KMS-11 (cell line): ENCODE results near the gene ZMYM1.

Experiments used
- H2AFZ ChIP-seq: fragments of 200-600 bp; sonication (generic); 2 replicates; pipeline ENCODE4 v1.6.1; 2016; ENCODE audit warnings: antibody characterized with exemption, mixed run types, low read depth
- H3K27ac ChIP-seq: fragments of 200-600 bp; sonication (generic); 2 replicates; pipeline ENCODE4 v1.6.1; 2016; ENCODE audit warnings: mild to moderate bottlenecking, mixed run types
- H3K27me3 ChIP-seq: fragments of 200-600 bp; sonication (generic); 2 replicates; pipeline ENCODE4 v1.6.1; 2017; ENCODE audit warnings: mild to moderate bottlenecking, low read depth, mixed run types, moderate library complexity; ENCODE audit not compliant: insufficient read depth
- H3K36me3 ChIP-seq: fragments of 200-600 bp; sonication (generic); 2 replicates; pipeline ENCODE4 v1.6.1; 2017; ENCODE audit warnings: mild to moderate bottlenecking, mixed run types; ENCODE audit not compliant: insufficient read depth
- H3K4me1 ChIP-seq: fragments of 200-600 bp; sonication (generic); 2 replicates; pipeline ENCODE4 v1.6.1; 2016; ENCODE audit warnings: mild to moderate bottlenecking, low read depth, mixed run types; ENCODE audit not compliant: poor library complexity, severe bottlenecking
- H3K4me2 ChIP-seq: fragments of 200-600 bp; sonication (generic); 2 replicates; pipeline ENCODE4 v1.7.0; 2016; ENCODE audit warnings: mild to moderate bottlenecking, mixed run types
- H3K4me3 ChIP-seq: fragments of 200-600 bp; sonication (generic); IDR thresholded peaks from 2 replicates; pipeline ENCODE4 v1.6.1; 2017; ENCODE audit warnings: low read depth, low read length, mixed read lengths; ENCODE audit not compliant: insufficient read depth
- H3K79me2 ChIP-seq: fragments of 200-600 bp; sonication (generic); 2 replicates; pipeline ENCODE4 v1.6.1; 2016; ENCODE audit warnings: low read depth, mixed run types; ENCODE audit not compliant: insufficient read depth
- H3K9ac ChIP-seq: fragments of 200-600 bp; sonication (generic); 2 replicates; pipeline ENCODE4 v1.6.1; 2016; ENCODE audit warnings: mild to moderate bottlenecking, mixed run types
- H4K20me1 ChIP-seq: fragments of 200-600 bp; sonication (generic); 2 replicates; pipeline ENCODE4 v1.6.1; 2016; ENCODE audit warnings: mild to moderate bottlenecking, mixed run types; ENCODE audit not compliant: insufficient read depth
- CTCF ChIP-seq: fragments of 200-600 bp; sonication (generic); conservative IDR thresholded peaks from 2 replicates; pipeline ENCODE4 v1.6.1; 2017; ENCODE audit warnings: low read depth, mild to moderate bottlenecking, antibody characterized with exemption, low read length, moderate library complexity, mixed read lengths

The ZMYM1 gene

DNA sequence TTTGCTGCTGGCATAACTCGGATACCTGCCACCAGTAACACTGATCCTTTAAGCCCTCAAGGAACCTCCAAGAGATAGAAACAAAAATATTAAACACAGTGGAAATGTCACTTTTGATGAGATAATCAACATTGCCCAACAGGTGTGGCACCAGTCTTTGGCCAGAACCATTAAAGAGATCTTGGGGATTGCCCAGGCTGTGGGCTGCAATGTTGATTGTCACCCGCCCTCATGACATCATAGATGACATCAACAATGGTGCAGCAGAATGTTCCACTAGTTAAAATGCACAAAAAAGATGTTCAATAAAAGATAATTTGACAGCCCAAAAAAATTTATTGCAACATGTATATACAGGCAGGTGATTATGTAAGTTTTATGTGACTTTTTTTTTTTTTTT lies 20.2 kb upstream of the ZMYM1 start:
- Histone ChIP-seq H4K20me1 (no peaks in the 10 kb centered on the region), H3K27ac (no peak overlapping the region), H3K27me3 (no peaks in the 10 kb centered on the region), H3K4me3 (no peak overlapping the region), H3K79me2 (no peaks in the 10 kb centered on the region), H2AFZ (no peak overlapping the region), H3K4me2 (no peak overlapping the region), H3K36me3 (no peaks in the 10 kb centered on the region), H3K4me1 (no peaks in the 10 kb centered on the region), H3K9ac (no peak overlapping the region)
- TF ChIP-seq CTCF = no peak

DNA sequence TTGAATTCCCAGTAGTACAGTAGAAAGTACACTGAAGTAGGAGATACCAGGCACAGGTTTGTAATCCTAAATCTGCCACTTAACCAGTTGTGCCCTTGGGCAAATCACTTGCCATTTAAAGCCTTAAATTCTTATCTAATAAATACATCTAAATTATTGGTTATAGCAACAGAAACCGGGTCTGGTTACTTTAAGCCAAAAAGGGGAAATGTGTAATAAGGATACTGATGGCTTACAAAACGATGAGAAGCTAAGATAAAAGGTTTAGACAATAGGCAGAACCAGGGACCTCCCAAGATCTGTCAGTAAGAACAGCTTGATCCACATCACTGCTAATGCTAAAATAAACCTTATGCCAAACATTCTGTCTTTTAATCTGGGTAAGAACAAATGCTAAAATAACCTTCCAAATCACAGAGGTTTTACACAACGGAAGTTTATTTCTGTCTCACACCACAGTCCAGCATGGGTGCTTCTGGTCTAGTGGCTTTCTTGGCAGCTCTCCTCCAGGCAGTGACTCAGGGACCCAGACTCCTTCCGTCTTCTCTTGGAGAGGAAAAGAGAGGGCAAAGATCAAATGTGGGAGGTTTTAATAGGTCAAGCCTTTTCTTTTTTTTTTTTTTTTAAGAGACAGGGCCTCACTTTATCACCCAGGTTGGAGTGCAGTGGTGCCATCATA lies 16.5 kb upstream of the ZMYM1 start:
- H3K27ac ChIP-seq = no peak overlapping the region
- H2AFZ ChIP-seq = no peak overlapping the region
- no peaks in the 10 kb centered on the region for H4K20me1 ChIP-seq
- no peak overlapping the region for H3K4me2 ChIP-seq
- TF ChIP-seq CTCF = no peak
- H3K27me3 ChIP-seq = no peaks in the 10 kb centered on the region
- no peaks in the 10 kb centered on the region for H3K4me1 ChIP-seq
- no peak overlapping the region for H3K9ac ChIP-seq
- H3K4me3 ChIP-seq = no peak overlapping the region
- H3K36me3 ChIP-seq = no peaks in the 10 kb centered on the region
- H3K79me2 ChIP-seq = no peaks in the 10 kb centered on the region

DNA sequence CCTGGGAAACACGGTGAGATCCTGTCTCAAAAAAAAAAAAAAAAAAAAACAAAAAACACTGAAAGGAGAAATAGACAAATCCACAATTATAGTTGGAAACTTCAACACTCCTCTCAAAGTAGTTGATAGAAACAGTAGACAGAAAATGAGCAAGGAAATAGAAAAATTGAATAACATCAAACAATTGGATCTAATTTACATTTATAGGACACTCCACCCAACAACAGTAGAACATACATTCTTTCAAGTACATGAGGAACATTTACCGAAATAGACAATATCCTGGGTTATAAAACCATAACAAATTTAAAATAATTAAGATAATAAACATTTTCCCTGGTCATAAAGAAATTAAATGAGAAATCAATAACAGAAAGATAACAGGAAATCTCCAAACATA lies 14.9 kb upstream of the ZMYM1 start:
- H3K79me2 ChIP-seq = no peaks in the 10 kb centered on the region
- H3K9ac ChIP-seq = no peak overlapping the region
- no peaks in the 10 kb centered on the region for H3K4me1 ChIP-seq
- no peak overlapping the region for H2AFZ ChIP-seq
- no peaks in the 10 kb centered on the region for H3K27me3 ChIP-seq
- H3K27ac ChIP-seq = no peak overlapping the region
- H3K36me3 ChIP-seq = no peaks in the 10 kb centered on the region
- no peak overlapping the region for H3K4me2 ChIP-seq
- no peak overlapping the region for H3K4me3 ChIP-seq
- H4K20me1 ChIP-seq = no peaks in the 10 kb centered on the region
- TF ChIP-seq CTCF = no peak

DNA sequence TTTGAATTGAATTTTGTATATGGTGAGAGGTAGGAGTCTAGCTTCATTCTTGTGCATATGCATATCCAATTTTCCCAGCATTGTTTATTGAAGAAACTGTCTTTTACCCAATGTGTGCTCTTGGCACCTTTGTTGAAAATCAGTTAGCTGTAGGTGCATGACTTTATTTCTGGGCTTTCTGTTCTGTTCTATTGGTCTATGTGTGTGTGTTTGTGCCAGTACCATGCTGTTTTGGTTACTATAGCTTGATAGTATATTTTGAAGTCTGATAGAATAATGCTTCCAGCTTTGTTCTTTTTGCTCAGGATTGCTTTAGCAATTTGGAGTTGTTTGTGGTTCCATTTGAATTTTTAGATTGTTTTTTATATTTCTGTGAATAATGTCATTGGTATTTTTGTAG lies 9.4 kb upstream of the ZMYM1 start:
- Histone ChIP-seq H3K27me3 (no peaks in the 10 kb centered on the region), H3K36me3 (no peaks in the 10 kb centered on the region), H2AFZ (no peak overlapping the region), H3K79me2 (no peaks in the 10 kb centered on the region), H3K4me1 (no peaks in the 10 kb centered on the region), H3K27ac (no peak overlapping the region), H4K20me1 (no peaks in the 10 kb centered on the region), H3K9ac (no peak overlapping the region), H3K4me2 (no peak overlapping the region), H3K4me3 (no peak overlapping the region)
- TF ChIP-seq CTCF = no peak
